Fibroblast of lung (primary cell): ENCODE results near the gene ADAM15.

Experiments used
- CTCF ChIP-seq, 2 donors: IDR thresholded peaks in 1 of 2; conservative IDR thresholded peaks in 1 of 2; 1 replicate in 1 of 2; 2 replicates in 1 of 2; pipeline ENCODE4 v1.5.1; 2011 to 2012; ENCODE audit warnings: low read length in 2 of 2, control low read depth in 1 of 2, inconsistent platforms in 1 of 2, low read depth in 1 of 2, mild to moderate bottlenecking in 1 of 2
- EZH2 ChIP-seq: IDR thresholded peaks from 2 replicates; pipeline ENCODE4 v1.5.1; 2012; ENCODE audit warnings: low read length, control low read depth, mild to moderate bottlenecking; ENCODE audit errors: missing control alignments

DNA sequence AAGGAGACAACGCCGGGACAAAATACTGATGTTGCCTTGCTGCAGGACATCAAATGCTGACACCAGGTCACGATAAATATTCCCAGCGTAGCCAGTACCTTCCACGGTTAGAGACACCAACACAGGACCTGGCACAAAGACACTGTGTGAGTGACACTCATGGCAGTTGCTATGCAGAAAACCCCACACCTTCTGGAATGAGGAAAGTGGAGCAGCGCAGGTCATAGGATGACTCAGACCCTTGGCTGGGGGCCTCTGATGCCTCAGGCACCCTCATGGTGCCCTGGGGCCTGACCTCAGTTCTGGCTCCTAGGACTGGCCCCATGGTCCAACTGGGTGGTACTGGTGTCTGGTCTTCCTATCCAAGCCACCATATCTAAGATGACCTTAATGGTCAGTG lies 24.5 kb upstream of the ADAM15 start:
- no peak for TF ChIP-seq CTCF (conservative IDR thresholded peaks at IDR 0.05 in 1 of 2, IDR thresholded peaks at IDR 0.05 in 1 of 2; ENCODE audit: low read depth in 1 of 2, low read length in 2 of 2)
- no peak for TF ChIP-seq EZH2
